Heart left ventricle (tissue), 16 donors: ENCODE data around the gene PSMA6. TPM values are rescaled to one million over a fixed set of nuclear protein-coding genes. Genes with fewer than 3 reads are reported as not detected.

Experiments used
- ATAC-seq, 4 donors: fragments of 200-7000 bp; cut with Tn5 transposase; one replicate each; pipeline ENCODE4 v1.9.1; 2020 to 2022; ENCODE audit warnings: moderate library complexity in 4 of 4, mild to moderate bottlenecking in 3 of 4, moderate number of reproducible peaks in 1 of 4
- DNase-seq, 5 donors: peaks; one replicate each; pipeline ENCODE4 v3.0.0-alpha.2; 2020
- H3K27ac ChIP-seq, 12 donors: fragments of 200-600 bp; sonication (generic) in 4 of 12; one replicate each; pipeline versions ENCODE4 v1.5.0 to v1.8.0; 2016 to 2022; ENCODE audit warnings: mild to moderate bottlenecking in 2 of 12
- H3K27me3 ChIP-seq, 9 donors: fragments of 200-600 bp; sonication (generic) in 2 of 9; one replicate each; pipeline versions ENCODE4 v1.5.1 to v1.8.0; 2016 to 2022; ENCODE audit warnings: mild to moderate bottlenecking in 3 of 9
- H3K36me3 ChIP-seq, 9 donors: fragments of 200-600 bp; sonication (generic) in 2 of 9; one replicate each; pipeline versions ENCODE4 v1.5.0 to v1.8.0; 2018 to 2022; ENCODE audit warnings: mild to moderate bottlenecking in 2 of 9
- H3K4me1 ChIP-seq, 12 donors: fragments of 200-600 bp; sonication (generic) in 4 of 12; one replicate each; pipeline versions ENCODE4 v1.5.0 to v1.8.0; 2016 to 2022; ENCODE audit warnings: mild to moderate bottlenecking in 3 of 12
- H3K4me3 ChIP-seq, 12 donors: fragments of 200-600 bp; sonication (generic) in 4 of 12; one replicate each; pipeline versions ENCODE4 v1.5.0 to v1.8.0; 2017 to 2022; ENCODE audit warnings: mild to moderate bottlenecking in 9 of 12, moderate library complexity in 4 of 12
- H3K9me3 ChIP-seq, 12 donors: fragments of 200-600 bp; sonication (generic) in 4 of 12; one replicate each; pipeline versions ENCODE4 v1.5.0 to v1.8.0; 2016 to 2022; ENCODE audit warnings: mild to moderate bottlenecking in 1 of 12
- CTCF ChIP-seq, 12 donors: fragments of 200-600 bp; sonication (generic) in 4 of 12; IDR thresholded peaks; one replicate each; pipeline versions ENCODE4 v1.5.0 to v1.8.0; 2018 to 2022; ENCODE audit warnings: antibody characterized with exemption in 12 of 12, mild to moderate bottlenecking in 5 of 12
- POLR2A ChIP-seq, 2 donors: fragments of 450-650 bp; IDR thresholded peaks; one replicate each; pipeline ENCODE4 v1.6.1; 2017; ENCODE audit warnings: antibody characterized with exemption in 2 of 2, mild to moderate bottlenecking in 2 of 2, moderate library complexity in 2 of 2
- WGBS, 4 donors: extraction: QIAGEN DNeasy Blood & Tissue Kit in 2 of 4; methylation state at CpG; one replicate each; pipeline versions ENCODE4 v1.1.5 to v1.1.7; 2013 to 2018; 5-methylcytosine and 5-hydroxymethylcytosine counted together
- intact Hi-C, 10 donors: fragments of 100-400 bp; cut with DNase I; formaldehyde crosslinking; loops; one replicate each; pipeline versions ENCODE4 v1.11.1 to v1.14.2; 2022
- polyA plus RNA-seq, 2 donors: library from polyadenylated mRNA; stranded (reverse); fragments of 200-250 nt; gene quantifications; one replicate each; pipeline ENCODE4 v1.2.3, GENCODE V29; 2013
- total RNA-seq, 9 donors: library from RNA; depleted of rRNA in 2 of 9; stranded (reverse); fragments of >200 nt in 2 of 9; fragmentation: NEBNext Ultra II Directional in 3 of 9; extraction: Animal tissue kit (Norgen Biotek cat#: 25700) in 3 of 9; gene quantifications; one replicate each; pipeline versions ENCODE4 v1.1.0 to v1.2.4, GENCODE V29; 2016 to 2023
- donor health status: ischemic (EF 13 %, LVEDD 7.1; RV severe dilation, severe dysfunction).
- donor health status: healthy with polysubstance abuse.
- donor health status: DM: no; HTN: yes; CAD: no.
- donor health status: DM: no; HTN: no; CAD: no.
- donor health status: ischemic (EF 25% LVEDD 6.9; RV normal size, moderate dysfunction).
- donor health status: ischemic (EF 25% LVEDD 5.7; RV mildly dilated, moderate dysfunction).
- donor health status: healthy.
- donor health status: DM: yes; HTN: yes; CAD: no.
- donor health status: ischemic (EF 35%, LVEDD 5.7; RV mildly dilated, moderate dysfunction).
- donor health status: nonischemic (EF 11% LVEDD 7.7; RV severe dilation, severe dysfunction).
- donor health status: DM: yes; HTN: yes; CAD: no.
- donor health status: PGD.
- donor health status: ischemic (EF 29% LVEDD 5.4; RV normal size, mild dysfunction).
- donor health status: nonischemic (EF 23%, LVEDD 6.1; RV moderate dilation, normal function).

The PSMA6 gene
- total and polyA plus RNA-seq, 11 donors, result 123 to 293 (median 176) TPM

- no peaks in the 10 kb centered on the region for H3K27me3 ChIP-seq
- H3K36me3 ChIP-seq, result no peaks in the 10 kb centered on the region
- 85 to 91% (median 89%) methylated on average over 12 of the region's 12 CpGs for WGBS, 4 donors
- ATAC-seq (no peak), DNase-seq (no peak)
- H3K27ac ChIP-seq, result no peak overlapping the region
- intact Hi-C loops, result no loop called here
- H3K9me3 ChIP-seq, result no peaks in the 10 kb centered on the region
- H3K4me1 ChIP-seq, result peaks cover 0 to 25% (median 9%) of the 10 kb centered on the region in 12 donors
- TF ChIP-seq POLR2A (IDR thresholded peaks at IDR 0.05), result no peak
- H3K4me3 ChIP-seq, result no peak overlapping the region
Observed at GRCh38 chr14:35349496-35350365, 57.5 kb downstream of the PSMA6 start.

- Histone ChIP-seq H3K27me3 (no peaks in the 10 kb centered on the region), H3K4me1 (peaks cover 0 to 29% (median 9%) of the 10 kb centered on the region in 12 donors), H3K9me3 (no peaks in the 10 kb centered on the region), H3K36me3 (no peaks in the 10 kb centered on the region), H3K4me3 (no peak overlapping the region), H3K27ac (peak overlapping the region in 5 of 12 donors; percentile 1 to 68 (median 47))
- TF ChIP-seq CTCF (IDR thresholded peaks at IDR 0.05) (no peak), POLR2A (IDR thresholded peaks at IDR 0.05) (no peak)
- 91 to 94% (median 92%) methylated on average over 3 of the region's 3 CpGs for WGBS, 4 donors
- intact Hi-C loops, result no loop called here
- DNase-seq, result no peak
- ATAC-seq, result no peak
Observed at GRCh38 chr14:35351497-35351896, 59.3 kb downstream of the PSMA6 start.

GRCh38 chr14:35351897-35352273, 59.7 kb downstream of the PSMA6 start:
- intact Hi-C loops, result no loop called here
- Histone ChIP-seq H3K27ac (peak overlapping the region in 8 of 12 donors; percentile 1 to 68 (median 48)), H3K4me3 (no peak overlapping the region), H3K9me3 (no peaks in the 10 kb centered on the region), H3K36me3 (no peaks in the 10 kb centered on the region), H3K27me3 (no peaks in the 10 kb centered on the region), H3K4me1 (peaks cover 0 to 29% (median 9%) of the 10 kb centered on the region in 12 donors)
- DNase-seq (no peak), ATAC-seq (peak in 1 of 4 donors; percentile 35)
- WGBS, 4 donors, result 46 to 78% (median 62%) methylated on average over 4 of the region's 4 CpGs
- TF ChIP-seq POLR2A (IDR thresholded peaks at IDR 0.05) (no peak), CTCF (IDR thresholded peaks at IDR 0.05) (no peak)

- 61 to 65% (median 62%) methylated on average over 15 of the region's 15 CpGs for WGBS, 4 donors
- intact Hi-C loops, result no loop called here
- H3K4me3 ChIP-seq, result no peak overlapping the region
- DNase-seq (peak in 1 of 5 donors; percentile 50), ATAC-seq (peak; percentile 63 to 73 (median 66))
- TF ChIP-seq CTCF (IDR thresholded peaks at IDR 0.05) (no peak), POLR2A (IDR thresholded peaks at IDR 0.05) (no peak)
- no peaks in the 10 kb centered on the region for H3K9me3 ChIP-seq
- H3K27ac ChIP-seq, result peak overlapping the region in 9 of 12 donors; percentile 1 to 68 (median 47)
- no peaks in the 10 kb centered on the region for H3K27me3 ChIP-seq
- no peaks in the 10 kb centered on the region for H3K36me3 ChIP-seq
- H3K4me1 ChIP-seq, result peaks cover 0 to 29% (median 9%) of the 10 kb centered on the region in 12 donors
Observed at GRCh38 chr14:35352274-35353233, 60.4 kb downstream of the PSMA6 start.
